ENCODE data around the gene ULK3. TPM values are rescaled to one million over a fixed set of nuclear protein-coding genes. Genes with fewer than 3 reads are reported as not detected.

ULK3 gene
- total RNA-seq, 2 experiments from 2014 or later = 37.8 to 38.9 TPM

GRCh38 chr15:74884428-74885223, 41.7 kb upstream of the ULK3 start:
- no peak overlapping the region for H3K4me3 ChIP-seq (ENCODE audit: low read length)
- H3K27ac Mint-ChIP-seq = no peak overlapping the region

GRCh38 chr15:74882528-74882927, 39.6 kb upstream of the ULK3 start:
- no peak overlapping the region for H3K4me3 ChIP-seq (ENCODE audit: low read length)
- ChIA-PET CTCF (interaction anchor here (0.8 to 1.5 kb wide), 2 partner anchors 19 to 95 kb away, joined by 3 to 5 read pairs; no protein-coding TSS in a partner anchor), POLR2A (interaction anchor here (0.9 to 2.6 kb wide), 2 partner anchors 9 to 24 kb away, joined by 3 to 9 read pairs; partner anchors contain the start of gene SCAMP2)
- no peak for DNase-seq
- H3K9me3 Mint-ChIP-seq = no peaks in the 10 kb centered on the region
- no peak overlapping the region for H3K27ac Mint-ChIP-seq
- H3K36me3 ChIP-seq (ENCODE audit: insufficient read depth, low read length) = no peaks in the 10 kb centered on the region
- intact Hi-C loops (cut with DNase I, micrococcal nuclease) = no loop called here
- no peak for ATAC-seq (ENCODE audit: poor library complexity)
- peaks cover 12% of the 10 kb centered on the region for H3K4me1 ChIP-seq (ENCODE audit: insufficient read depth, low read length)
- H3K36me3 Mint-ChIP-seq (ENCODE audit: low read depth) = no peaks in the 10 kb centered on the region
- H3K27me3 ChIP-seq (ENCODE audit: control insufficient read depth in 1 of 2, insufficient read depth in 2 of 2, low read length in 2 of 2) = no peaks in the 10 kb centered on the region
- H3K27me3 Mint-ChIP-seq = no peaks in the 10 kb centered on the region
- H3K9me3 ChIP-seq (ENCODE audit: control insufficient read depth in 1 of 2, insufficient read depth in 1 of 2, low read length in 2 of 2) = peaks cover 0 to 3% of the 10 kb centered on the region in 2 experiments
- H3K27ac ChIP-seq (ENCODE audit: low read depth in 1 of 2, low read length in 2 of 2) = no peak overlapping the region
- no peak overlapping the region for H3K4me3 Mint-ChIP-seq
- H3K4me1 Mint-ChIP-seq (ENCODE audit: low read depth) = no peaks in the 10 kb centered on the region
- no peak for TF ChIP-seq CTCF (IDR thresholded peaks at IDR 0.05)

More at GRCh38 chr15:74884428-74885223, 41.7 kb upstream of the ULK3 start:
- Mint-ChIP-seq H3K9me3 (no peaks in the 10 kb centered on the region), H3K4me3 (no peak overlapping the region), H3K4me1 (ENCODE audit: low read depth) (peaks cover 7% of the 10 kb centered on the region), H3K36me3 (ENCODE audit: low read depth) (no peaks in the 10 kb centered on the region), H3K27me3 (no peaks in the 10 kb centered on the region)
- Histone ChIP-seq H3K27me3 (ENCODE audit: control insufficient read depth in 1 of 2, insufficient read depth in 2 of 2, low read length in 2 of 2) (no peaks in the 10 kb centered on the region), H3K9me3 (ENCODE audit: control insufficient read depth in 1 of 2, insufficient read depth in 1 of 2, low read length in 2 of 2) (peaks cover 0 to 3% of the 10 kb centered on the region in 2 experiments), H3K36me3 (ENCODE audit: insufficient read depth, low read length) (no peaks in the 10 kb centered on the region), H3K27ac (ENCODE audit: low read depth in 1 of 2, low read length in 2 of 2) (no peak overlapping the region), H3K4me1 (ENCODE audit: insufficient read depth, low read length) (peaks cover 23% of the 10 kb centered on the region)
- ATAC-seq (ENCODE audit: poor library complexity) = no peak
- no peak for TF ChIP-seq CTCF (IDR thresholded peaks at IDR 0.05)
- intact Hi-C loops (cut with DNase I, micrococcal nuclease) = no loop called here
- POLR2A ChIA-PET = interaction anchor here (1.6 to 2.6 kb wide), 2 partner anchors 11 to 17 kb away, joined by 4 to 9 read pairs; partner anchors contain the start of gene SCAMP2
- CTCF ChIA-PET = interaction anchor here (1.1 to 1.5 kb wide), 3 partner anchors 14 to 17 kb away, joined by 4 to 5 read pairs (median 4); no protein-coding TSS in a partner anchor
- no peak for DNase-seq

- Histone ChIP-seq H3K4me1 (ENCODE audit: insufficient read depth, low read length) (peaks cover 8% of the 10 kb centered on the region), H3K4me3 (ENCODE audit: low read length) (no peak overlapping the region), H3K36me3 (ENCODE audit: insufficient read depth, low read length) (no peaks in the 10 kb centered on the region), H3K27me3 (ENCODE audit: control insufficient read depth in 1 of 2, insufficient read depth in 2 of 2, low read length in 2 of 2) (no peaks in the 10 kb centered on the region), H3K27ac (ENCODE audit: low read depth in 1 of 2, low read length in 2 of 2) (no peak overlapping the region), H3K9me3 (ENCODE audit: control insufficient read depth in 1 of 2, insufficient read depth in 1 of 2, low read length in 2 of 2) (peaks cover 0 to 3% of the 10 kb centered on the region in 2 experiments)
- ChIA-PET CTCF (no interaction called here), POLR2A (no interaction called here)
- intact Hi-C loops (cut with DNase I, micrococcal nuclease) = no loop called here
- H3K4me3 Mint-ChIP-seq = no peak overlapping the region
- ATAC-seq (ENCODE audit: poor library complexity) (no peak), DNase-seq (no peak)
- peaks cover 4% of the 10 kb centered on the region for H3K36me3 Mint-ChIP-seq (ENCODE audit: low read depth)
- H3K4me1 Mint-ChIP-seq (ENCODE audit: low read depth) = peaks cover 5% of the 10 kb centered on the region
- no peak for TF ChIP-seq CTCF (IDR thresholded peaks at IDR 0.05)
- no peaks in the 10 kb centered on the region for H3K27me3 Mint-ChIP-seq
- H3K27ac Mint-ChIP-seq = no peak overlapping the region
- no peaks in the 10 kb centered on the region for H3K9me3 Mint-ChIP-seq
Observed at GRCh38 chr15:74878273-74878672, 35.3 kb upstream of the ULK3 start.

All from CD4-positive, alpha-beta T cell (primary cell).